Testis (tissue), 2 donors: ENCODE data around the gene SOD3.

Experiments
- CTCF ChIP-seq, 3 experiments: fragments of 450-650 bp in 2 of 3; fragments of 200-600 bp in 1 of 3; sonication (generic) in 1 of 3; IDR thresholded peaks; one replicate each; pipeline ENCODE4 v1.5.1; 2016 to 2019; ENCODE audit warnings: antibody characterized with exemption in 3 of 3, mild to moderate bottlenecking in 2 of 3, moderate library complexity in 1 of 3
- POLR2A ChIP-seq: fragments of 450-650 bp; IDR thresholded peaks from one replicate; pipeline ENCODE4 v1.6.1; 2017; ENCODE audit warnings: antibody characterized with exemption, mild to moderate bottlenecking, moderate library complexity

GRCh38 chr4:24751926-24752539 is 43.3 kb upstream of the SOD3 start:
- TF ChIP-seq CTCF (IDR thresholded peaks at IDR 0.05) = no peak
- no peak for TF ChIP-seq POLR2A
